ENCODE data around the gene CDHR2.

DNA sequence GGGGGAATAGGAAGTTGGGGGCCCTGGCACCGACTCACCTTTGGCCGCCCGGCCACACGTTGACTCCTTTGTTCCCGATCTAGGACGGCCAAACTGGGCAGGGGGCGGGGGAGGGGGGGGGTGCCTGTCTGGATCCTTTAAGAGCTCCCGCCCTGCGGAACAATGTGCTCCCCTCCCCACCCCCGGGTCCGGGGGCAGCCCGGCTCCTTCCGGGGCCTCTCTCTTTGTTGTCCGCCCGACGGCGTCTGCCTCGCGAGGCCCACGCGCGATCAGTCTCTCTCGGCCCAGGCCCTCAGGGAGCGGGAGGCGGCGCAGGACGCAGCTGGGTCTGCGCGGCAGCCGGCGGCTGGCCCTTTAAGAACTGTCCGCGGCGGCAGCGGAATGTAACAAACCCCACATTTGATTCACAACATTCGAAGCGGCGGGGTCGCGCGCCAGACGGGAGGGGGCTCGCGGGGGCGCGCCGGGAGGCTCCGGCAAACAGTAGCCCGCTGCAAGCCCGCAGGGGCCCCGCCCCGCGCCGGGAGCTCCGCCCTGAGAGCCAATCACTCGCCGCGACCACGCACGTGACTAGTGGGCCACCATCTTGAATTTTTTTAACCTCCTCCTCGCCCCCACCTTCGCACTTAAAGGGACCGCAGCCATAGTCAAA, 12.1 kb upstream of the CDHR2 start, which contains the start of gene RNF44:
- TF ChIP-seq GATA2 (IDR thresholded peaks at IDR 0.05; ENCODE audit: low read depth, low read length), result no peak
- TF ChIP-seq GATA3 (IDR thresholded peaks at IDR 0.05; ENCODE audit: low read depth, low read length), result no peak
